ENCODE results near the gene RTL10. TPM values are rescaled to one million over a fixed set of nuclear protein-coding genes. Genes with fewer than 3 reads are reported as not detected.

RTL10 gene
- total and polyA plus RNA-seq, 10 of the 15 experiments (the other 5 are each of a cell fraction or from before 2014, with no cell fraction given), result 5.3 to 18.1 (median 10.3) TPM

- no TSS peak for BruUV-seq (replicated peaks)
- Histone ChIP-seq H4K20me1 (ENCODE audit: control insufficient read depth, insufficient read depth) (no peaks in the 10 kb centered on the region), H3K27me3 (replicated peaks in 1 of 2; ENCODE audit: control insufficient read depth in 2 of 2, insufficient read depth in 2 of 2, low read length in 1 of 2) (no peaks in the 10 kb centered on the region), H3K4me2 (ENCODE audit: control insufficient read depth, insufficient read depth) (no peak overlapping the region), H2AFZ (ENCODE audit: control insufficient read depth, low read depth, low read length) (no peak overlapping the region), H3K9ac (ENCODE audit: control insufficient read depth, insufficient read depth, low read length) (no peak overlapping the region), H3K9me3 (replicated peaks; ENCODE audit: control insufficient read depth, insufficient read depth, low read length) (no peaks in the 10 kb centered on the region), H3K4me3 (no peak overlapping the region), H3K36me3 (ENCODE audit: control insufficient read depth in 2 of 2, insufficient read depth in 2 of 2, low read length in 1 of 2) (no peaks in the 10 kb centered on the region; a peak in 1 of 4 replicates), H3K27ac (ENCODE audit: control insufficient read depth, insufficient read depth) (no peak overlapping the region), H3K4me1 (ENCODE audit: control insufficient read depth, insufficient read depth, low read length) (no peaks in the 10 kb centered on the region), H3K79me2 (ENCODE audit: control insufficient read depth, insufficient read depth, low read length) (no peaks in the 10 kb centered on the region)
- no peak for ATAC-seq
- POLR2A ChIA-PET, result no interaction called here
- in situ Hi-C loops (cut with MboI) (no loop called here), intact Hi-C loops (cut with micrococcal nuclease; ENCODE audit: unreplicated experiment) (no loop called here)
- no peak for FAIRE-seq
- CTCF ChIA-PET, result no interaction called here
- 77% methylated on average over 17 of the region's 17 CpGs for WGBS (ENCODE audit: insufficient coverage, insufficient replicate concordance, low lambda C conversion rate, missing lambda C conversion rate)
- DNase-seq (ENCODE audit: low read depth, low spot score), result no peak
- RAD21 ChIA-PET (ENCODE audit: unreplicated experiment), result no interaction called here
- SMC1A ChIA-PET (ENCODE audit: uncharacterized antibody, unreplicated experiment), result no interaction called here
- TF ChIP-seq CHD1 (IDR thresholded peaks at IDR 0.05; ENCODE audit: low read depth, low read length), result no peak
- TF ChIP-seq CBX3 (IDR thresholded peaks at IDR 0.05; ENCODE audit: borderline replicate concordance, low read depth), result no peak
- no peak for TF ChIP-seq RFX5 (IDR thresholded peaks at IDR 0.05; ENCODE audit: low read depth, low read length)
- no peak for TF ChIP-seq RAD21 (IDR thresholded peaks at IDR 0.05; ENCODE audit: insufficient read depth, low read depth, low read length)
- TF ChIP-seq KDM1A (IDR thresholded peaks at IDR 0.05; ENCODE audit: borderline replicate concordance), result no peak
- no peak for TF ChIP-seq HDGF (IDR thresholded peaks at IDR 0.05)
- no peak for TF ChIP-seq REST (IDR thresholded peaks at IDR 0.05; ENCODE audit: low read depth, low read length)
- TF ChIP-seq FOXK2 (IDR thresholded peaks at IDR 0.05), result no peak
- no peak for TF ChIP-seq ZNF274 (IDR thresholded peaks at IDR 0.05; ENCODE audit: insufficient read depth, insufficient read length)
- TF ChIP-seq NFXL1 (IDR thresholded peaks at IDR 0.05; ENCODE audit: borderline replicate concordance), result no peak
- TF ChIP-seq SPI1 (IDR thresholded peaks at IDR 0.05; ENCODE audit: borderline replicate concordance, insufficient read depth, low read depth, low read length), result no peak
- no peak for TF ChIP-seq MAX (IDR thresholded peaks at IDR 0.05; ENCODE audit: low read depth, low read length)
- TF ChIP-seq PKNOX1 (IDR thresholded peaks at IDR 0.05), result no peak
- no peak for TF ChIP-seq FOS (IDR thresholded peaks at IDR 0.05; ENCODE audit: borderline replicate concordance, extremely low read depth, insufficient read length)
- TF ChIP-seq BRCA1 (IDR thresholded peaks at IDR 0.05; ENCODE audit: low read depth, low read length), result no peak
- TF ChIP-seq SKIL (IDR thresholded peaks at IDR 0.05; ENCODE audit: low read depth, poor library complexity, severe bottlenecking), result no peak
Measured at GRCh38 chr22:19818324-19819207, 36.1 kb downstream of the RTL10 start.
